Measurements from ENCODE around the gene ZNF281.

The ZNF281 gene

DNA sequence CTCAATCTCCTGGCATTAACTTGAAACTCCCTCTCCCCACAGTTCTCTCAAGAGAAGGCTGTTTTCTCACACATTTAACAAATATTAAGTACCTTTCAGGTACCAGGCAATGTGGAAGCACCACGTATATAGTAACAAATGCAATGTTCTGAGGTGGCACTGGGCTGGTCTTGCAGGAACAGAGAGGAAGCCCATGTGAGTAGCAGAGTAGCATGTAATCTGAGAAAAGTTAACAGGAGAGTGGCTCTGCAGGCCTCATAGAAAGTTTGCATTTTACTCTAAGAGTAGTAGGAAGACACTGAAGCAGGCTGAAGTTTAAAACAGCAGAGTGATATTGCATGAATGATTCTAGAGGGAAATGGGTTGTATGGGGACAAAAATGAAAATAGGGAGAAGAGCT is 21.0 kb downstream of the ZNF281 start:
- Histone ChIP-seq H3K79me2 (ENCODE audit: low read length) (no peaks in the 10 kb centered on the region), H2AFZ (ENCODE audit: low read length) (no peak overlapping the region), H3K9ac (ENCODE audit: low read length) (no peak overlapping the region), H3K4me3 (ENCODE audit: low read length) (no peak overlapping the region), H3K9me2 (replicated peaks; ENCODE audit: insufficient read depth, low read length) (no peaks in the 10 kb centered on the region), H3K4me2 (ENCODE audit: low read depth, low read length) (no peak overlapping the region), H3K27me3 (replicated peaks; ENCODE audit: insufficient read depth, low read length) (no peaks in the 10 kb centered on the region), H3K4me1 (ENCODE audit: low read length) (no peaks in the 10 kb centered on the region), H3K36me3 (replicated peaks; ENCODE audit: insufficient read depth, low read length) (no peaks in the 10 kb centered on the region), H4K20me1 (ENCODE audit: insufficient read depth, low read length) (no peaks in the 10 kb centered on the region), H3K9me3 (replicated peaks; ENCODE audit: insufficient read depth, low read length) (no peaks in the 10 kb centered on the region), H3K27ac (ENCODE audit: low read length) (no peak overlapping the region), H3F3A (ENCODE audit: insufficient read depth, low read length) (no peaks in the 10 kb centered on the region)
- TF ChIP-seq EZH2phosphoT487 (IDR thresholded peaks at IDR 0.05; ENCODE audit: low read length) (no peak), EZH2 (optimal IDR thresholded peaks at IDR 0.05; ENCODE audit: low read depth, low read length) (no peak)
- TF ChIP-seq, protein P1, sequence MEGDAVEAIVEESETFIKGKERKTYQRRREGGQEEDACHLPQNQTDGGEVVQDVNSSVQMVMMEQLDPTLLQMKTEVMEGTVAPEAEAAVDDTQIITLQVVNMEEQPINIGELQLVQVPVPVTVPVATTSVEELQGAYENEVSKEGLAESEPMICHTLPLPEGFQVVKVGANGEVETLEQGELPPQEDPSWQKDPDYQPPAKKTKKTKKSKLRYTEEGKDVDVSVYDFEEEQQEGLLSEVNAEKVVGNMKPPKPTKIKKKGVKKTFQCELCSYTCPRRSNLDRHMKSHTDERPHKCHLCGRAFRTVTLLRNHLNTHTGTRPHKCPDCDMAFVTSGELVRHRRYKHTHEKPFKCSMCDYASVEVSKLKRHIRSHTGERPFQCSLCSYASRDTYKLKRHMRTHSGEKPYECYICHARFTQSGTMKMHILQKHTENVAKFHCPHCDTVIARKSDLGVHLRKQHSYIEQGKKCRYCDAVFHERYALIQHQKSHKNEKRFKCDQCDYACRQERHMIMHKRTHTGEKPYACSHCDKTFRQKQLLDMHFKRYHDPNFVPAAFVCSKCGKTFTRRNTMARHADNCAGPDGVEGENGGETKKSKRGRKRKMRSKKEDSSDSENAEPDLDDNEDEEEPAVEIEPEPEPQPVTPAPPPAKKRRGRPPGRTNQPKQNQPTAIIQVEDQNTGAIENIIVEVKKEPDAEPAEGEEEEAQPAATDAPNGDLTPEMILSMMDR (IDR thresholded peaks at IDR 0.05; ENCODE audit: low read length) = no peak
- no peak for DNase-seq

DNA sequence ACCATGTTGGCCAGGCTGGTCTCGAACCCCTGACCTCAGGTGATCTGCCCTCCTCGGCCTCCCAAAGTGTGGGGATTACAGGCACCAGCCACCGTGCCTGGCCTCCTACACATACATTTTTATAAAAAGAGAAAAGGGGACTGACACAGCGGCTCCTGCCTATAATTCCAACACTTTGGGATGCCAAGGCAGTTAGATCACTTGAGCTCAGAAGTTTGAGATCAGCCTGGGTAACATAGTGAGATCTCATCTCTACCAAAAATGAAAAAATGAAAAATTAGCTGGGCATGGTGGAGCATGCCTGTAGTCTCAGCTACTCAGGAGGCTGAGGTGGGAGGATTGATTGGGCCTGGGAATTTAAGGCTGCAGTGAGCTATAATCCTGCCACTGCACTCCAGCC is 23.4 kb downstream of the ZNF281 start:
- DNase-seq = no peak
- Histone ChIP-seq H4K20me1 (ENCODE audit: insufficient read depth, low read length) (no peaks in the 10 kb centered on the region), H3K9ac (ENCODE audit: low read length) (no peak overlapping the region), H3K4me2 (ENCODE audit: low read depth, low read length) (no peak overlapping the region), H3K9me2 (replicated peaks; ENCODE audit: insufficient read depth, low read length) (no peaks in the 10 kb centered on the region), H3K79me2 (ENCODE audit: low read length) (no peaks in the 10 kb centered on the region), H2AFZ (ENCODE audit: low read length) (no peak overlapping the region), H3K27me3 (replicated peaks; ENCODE audit: insufficient read depth, low read length) (no peaks in the 10 kb centered on the region), H3K9me3 (replicated peaks; ENCODE audit: insufficient read depth, low read length) (no peaks in the 10 kb centered on the region), H3K36me3 (replicated peaks; ENCODE audit: insufficient read depth, low read length) (no peaks in the 10 kb centered on the region), H3F3A (ENCODE audit: insufficient read depth, low read length) (no peaks in the 10 kb centered on the region), H3K4me3 (ENCODE audit: low read length) (no peak overlapping the region), H3K27ac (ENCODE audit: low read length) (no peak overlapping the region), H3K4me1 (ENCODE audit: low read length) (no peaks in the 10 kb centered on the region)
- no peak for TF ChIP-seq EZH2phosphoT487 (IDR thresholded peaks at IDR 0.05; ENCODE audit: low read length)
- TF ChIP-seq, protein P1 (IDR thresholded peaks at IDR 0.05; ENCODE audit: low read length) = no peak
- TF ChIP-seq EZH2 (optimal IDR thresholded peaks at IDR 0.05; ENCODE audit: low read depth, low read length) = no peak

DNA sequence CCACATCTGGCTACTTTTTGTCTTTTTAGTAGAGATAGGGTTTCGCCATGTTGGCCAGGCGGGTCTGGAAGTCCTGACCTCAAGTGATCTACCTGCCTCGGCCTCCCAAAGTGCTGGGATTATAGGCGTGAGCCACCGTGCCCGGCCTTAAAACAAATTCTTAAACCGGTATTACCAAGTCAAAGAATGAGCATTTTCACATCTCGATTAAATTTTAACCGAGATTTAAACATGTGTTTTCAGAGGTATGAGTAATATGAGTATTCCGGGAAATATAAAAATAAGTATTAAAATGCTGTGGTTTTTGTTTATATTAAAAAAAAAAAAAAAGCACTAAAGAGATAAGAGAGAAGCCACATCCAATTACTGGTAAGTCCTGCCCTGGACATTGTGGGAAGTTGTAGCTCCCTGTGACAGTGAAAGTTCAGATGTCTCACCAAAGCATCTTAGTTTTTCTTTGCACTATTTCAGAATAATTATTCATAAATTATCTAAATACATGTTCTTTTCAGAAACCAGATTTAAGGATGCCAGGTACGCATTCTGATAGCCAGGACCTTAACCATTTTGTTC is 24.9 kb downstream of the ZNF281 start:
- no peak for DNase-seq
- no peak overlapping the region for H3K4me2 ChIP-seq (ENCODE audit: low read depth, low read length)
- no peaks in the 10 kb centered on the region for H3F3A ChIP-seq (ENCODE audit: insufficient read depth, low read length)
- H3K27me3 ChIP-seq (replicated peaks; ENCODE audit: insufficient read depth, low read length) = no peaks in the 10 kb centered on the region
- no peak overlapping the region for H2AFZ ChIP-seq (ENCODE audit: low read length)
- TF ChIP-seq EZH2 (optimal IDR thresholded peaks at IDR 0.05; ENCODE audit: low read depth, low read length) = no peak
- no peak for TF ChIP-seq EZH2phosphoT487 (IDR thresholded peaks at IDR 0.05; ENCODE audit: low read length)
- TF ChIP-seq, protein P1 (IDR thresholded peaks at IDR 0.05; ENCODE audit: low read length) = no peak
- no peaks in the 10 kb centered on the region for H3K79me2 ChIP-seq (ENCODE audit: low read length)
- no peaks in the 10 kb centered on the region for H3K4me1 ChIP-seq (ENCODE audit: low read length)
- H3K36me3 ChIP-seq (replicated peaks; ENCODE audit: insufficient read depth, low read length) = no peaks in the 10 kb centered on the region
- H3K4me3 ChIP-seq (ENCODE audit: low read length) = no peak overlapping the region
- H4K20me1 ChIP-seq (ENCODE audit: insufficient read depth, low read length) = no peaks in the 10 kb centered on the region
- no peak overlapping the region for H3K27ac ChIP-seq (ENCODE audit: low read length)
- H3K9ac ChIP-seq (ENCODE audit: low read length) = no peak overlapping the region
- H3K9me3 ChIP-seq (replicated peaks; ENCODE audit: insufficient read depth, low read length) = no peaks in the 10 kb centered on the region
- H3K9me2 ChIP-seq (replicated peaks; ENCODE audit: insufficient read depth, low read length) = no peaks in the 10 kb centered on the region

Data from MM.1S (cell line).